ENCODE measurements around the gene RHOB.
"Not testable (repeated sequence)": the region's sequence is repeated elsewhere in the genome, so short reads cannot be mapped to it uniquely, and the experiment has no call there.

The RHOB gene

DNA sequence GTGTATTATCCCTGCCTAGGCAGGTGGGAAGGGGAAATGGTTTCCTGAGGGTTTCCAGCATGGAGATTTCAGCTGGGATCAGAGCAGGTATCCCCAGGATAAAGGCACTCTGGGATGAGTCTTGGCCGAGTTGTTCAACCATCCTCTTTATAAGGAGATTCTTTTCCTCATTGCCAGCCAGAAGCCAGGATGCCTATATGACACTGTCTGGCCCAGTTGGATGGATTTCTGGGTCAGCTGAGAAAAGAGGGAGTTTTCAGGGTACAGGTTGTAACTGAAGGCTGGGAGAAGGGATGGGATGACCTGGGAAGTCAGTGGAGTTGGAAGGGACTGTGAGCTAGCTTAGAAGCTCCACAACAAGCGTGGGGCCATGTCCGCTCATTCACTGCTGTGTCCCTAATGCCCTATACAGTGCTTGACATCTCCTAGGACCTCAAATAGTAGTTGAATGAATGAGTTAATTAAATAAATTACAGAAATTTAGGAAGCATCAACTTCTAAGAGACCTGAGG is 8.3 kb downstream of the RHOB start:
- DNase-seq: no peak

- DNase-seq: peak; percentile 46 to 70
Observed at GRCh38 chr2:20456116-20456571, 9.3 kb downstream of the RHOB start.

- DNase-seq: peak; percentile 50
Observed at GRCh38 chr2:20456636-20457426, 10.0 kb downstream of the RHOB start.

- DNase-seq: no peak
Observed at GRCh38 chr2:20457661-20458630, 11.1 kb downstream of the RHOB start.

DNA sequence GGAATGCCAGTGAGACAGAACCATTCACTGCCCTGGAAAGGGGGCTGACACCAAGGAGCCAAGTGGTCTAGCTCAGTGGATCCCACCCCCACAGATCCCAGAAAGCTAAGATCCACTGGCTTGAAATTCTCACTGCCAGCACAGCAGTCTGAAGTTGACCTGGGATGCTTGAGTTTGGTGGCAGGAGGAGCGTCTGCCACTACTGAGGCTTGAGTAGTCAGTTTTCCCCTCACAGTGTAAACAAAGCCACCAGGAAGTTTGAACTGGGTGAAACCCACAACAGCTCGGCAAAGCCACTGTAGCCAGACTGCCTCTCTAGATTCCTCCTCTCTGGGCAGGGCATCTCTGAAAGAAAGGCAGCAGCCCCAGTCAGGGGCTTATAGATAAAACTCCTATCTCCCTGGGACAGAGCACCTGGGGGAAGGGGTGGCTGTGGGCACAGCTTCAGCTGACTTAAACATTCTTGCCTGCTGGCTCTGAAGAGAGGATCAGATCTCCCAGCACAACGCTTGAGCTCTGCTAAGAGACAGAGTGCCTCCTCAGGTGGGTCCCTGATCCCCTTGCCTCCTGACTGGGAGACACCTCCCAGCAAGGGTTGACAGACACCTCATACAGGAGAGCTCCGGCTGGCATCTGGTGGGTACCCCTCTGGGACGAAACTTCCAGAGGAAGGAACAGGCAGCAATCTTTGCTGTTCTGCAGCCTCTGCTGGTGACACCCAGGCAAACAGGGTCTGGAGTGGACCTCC is 12.0 kb downstream of the RHOB start:
- not testable (repeated sequence) for DNase-seq

DNA sequence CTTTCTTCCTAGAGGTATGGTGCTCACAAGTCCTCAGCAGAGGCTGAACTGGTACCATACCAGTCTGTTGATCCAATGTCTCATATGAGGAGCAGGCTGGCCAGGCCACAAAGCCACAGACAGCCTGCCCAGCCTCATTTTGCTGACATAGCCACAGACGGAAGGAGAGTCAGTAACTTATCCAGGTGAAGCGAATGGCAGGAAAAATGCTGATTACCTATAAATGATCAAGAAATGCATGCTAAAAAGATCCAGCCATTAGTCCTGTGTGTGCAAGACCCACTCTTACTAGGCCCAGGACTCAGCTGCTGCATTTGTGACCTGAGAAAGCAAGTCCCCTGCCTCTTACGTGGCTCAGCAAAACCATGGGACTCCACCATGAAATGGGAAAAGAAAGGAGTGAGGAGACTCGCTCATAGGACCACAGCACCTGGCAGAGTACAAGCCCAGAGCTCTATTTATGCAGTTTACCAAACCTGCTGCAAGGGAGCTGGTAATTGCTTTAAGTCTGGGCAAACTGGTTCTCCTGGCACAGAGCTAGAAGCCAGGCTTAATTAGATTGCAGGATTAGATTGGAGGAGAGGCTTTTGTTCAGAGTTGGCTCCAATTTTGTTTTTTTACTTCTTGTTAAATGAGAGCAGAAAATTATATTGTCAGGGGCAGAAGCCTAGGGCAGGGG is 19.0 kb downstream of the RHOB start:
- DNase-seq: no peak

DNA sequence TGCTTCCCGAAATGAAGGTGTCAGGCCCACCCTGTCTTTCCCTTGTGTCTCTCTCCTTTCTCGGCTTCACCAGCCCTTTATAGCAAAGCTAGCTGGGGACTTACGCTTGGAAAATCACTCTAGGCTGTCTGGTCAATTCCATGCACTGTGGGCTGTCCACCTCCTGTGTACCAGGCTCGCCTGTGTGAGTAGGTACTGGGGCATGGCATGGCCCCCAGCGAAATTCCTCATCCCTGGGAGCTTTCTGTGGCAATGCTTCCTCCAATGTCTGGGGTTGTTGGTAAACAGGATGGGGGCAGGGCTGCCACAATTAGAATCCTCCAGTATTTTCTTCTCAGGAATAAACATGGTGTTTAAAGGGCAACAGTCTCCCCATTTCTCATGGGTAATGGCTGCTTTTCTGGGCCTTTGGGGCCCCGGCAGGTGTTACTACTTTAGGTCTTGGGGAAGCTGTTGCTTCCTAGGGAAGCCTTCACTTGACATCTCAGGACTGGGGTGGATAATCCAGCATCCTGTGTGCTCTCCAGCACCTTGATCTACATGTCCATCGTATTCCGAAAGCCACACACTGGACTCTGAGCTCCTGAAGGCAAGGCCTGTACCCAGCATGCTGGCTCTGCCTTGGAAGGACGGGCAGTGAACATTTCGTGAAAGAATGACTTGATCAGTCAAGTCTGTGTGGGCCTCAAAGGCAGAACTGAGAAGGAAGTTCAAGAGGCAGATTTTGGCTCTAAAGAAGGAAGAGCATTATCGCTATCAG is 21.1 kb downstream of the RHOB start:
- no peak for DNase-seq

GRCh38 chr2:20468549-20469500 is 22.0 kb downstream of the RHOB start:
- no peak for DNase-seq

- no peak for DNase-seq
Observed at GRCh38 chr2:20469595-20469994, 22.7 kb downstream of the RHOB start.

DNA sequence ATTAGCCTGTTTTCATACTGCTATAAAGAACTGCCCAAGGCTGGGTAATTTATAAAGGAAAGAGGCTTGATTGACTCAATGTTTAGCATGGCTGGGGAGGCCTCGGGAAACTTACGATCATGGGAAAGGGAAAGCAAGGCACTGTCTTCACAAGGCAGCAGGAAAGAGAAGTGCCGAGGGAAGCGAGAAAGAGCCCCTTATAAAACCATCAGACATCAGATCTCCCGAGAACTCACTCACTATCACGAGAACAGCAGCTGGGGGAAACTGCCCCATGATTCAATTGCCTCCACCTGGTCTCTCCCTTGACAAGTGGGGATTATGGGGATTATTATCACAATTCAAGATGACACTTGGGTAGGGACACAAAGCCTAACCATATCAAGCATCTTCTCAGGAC is 23.3 kb downstream of the RHOB start:
- no peak for DNase-seq

DNA sequence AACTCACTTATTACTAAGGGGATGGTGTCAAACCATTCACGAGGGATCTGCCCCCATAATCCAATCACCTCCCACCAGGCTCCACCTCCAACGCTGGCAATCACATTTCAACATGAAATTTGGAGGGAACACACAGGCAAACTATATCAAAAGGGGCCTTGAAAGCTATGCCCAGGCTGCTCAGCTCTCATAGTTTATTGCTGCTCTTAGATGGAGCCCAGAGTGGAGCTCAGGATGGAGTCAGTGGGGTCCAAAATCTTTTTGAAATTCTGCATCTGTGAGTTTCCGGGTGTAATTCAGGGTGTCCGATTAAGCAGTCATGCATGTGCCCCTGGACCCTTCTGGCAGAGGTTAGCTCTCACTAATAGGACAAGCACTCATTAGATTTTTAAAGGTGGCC is 24.3 kb downstream of the RHOB start:
- DNase-seq: no peak

DNA sequence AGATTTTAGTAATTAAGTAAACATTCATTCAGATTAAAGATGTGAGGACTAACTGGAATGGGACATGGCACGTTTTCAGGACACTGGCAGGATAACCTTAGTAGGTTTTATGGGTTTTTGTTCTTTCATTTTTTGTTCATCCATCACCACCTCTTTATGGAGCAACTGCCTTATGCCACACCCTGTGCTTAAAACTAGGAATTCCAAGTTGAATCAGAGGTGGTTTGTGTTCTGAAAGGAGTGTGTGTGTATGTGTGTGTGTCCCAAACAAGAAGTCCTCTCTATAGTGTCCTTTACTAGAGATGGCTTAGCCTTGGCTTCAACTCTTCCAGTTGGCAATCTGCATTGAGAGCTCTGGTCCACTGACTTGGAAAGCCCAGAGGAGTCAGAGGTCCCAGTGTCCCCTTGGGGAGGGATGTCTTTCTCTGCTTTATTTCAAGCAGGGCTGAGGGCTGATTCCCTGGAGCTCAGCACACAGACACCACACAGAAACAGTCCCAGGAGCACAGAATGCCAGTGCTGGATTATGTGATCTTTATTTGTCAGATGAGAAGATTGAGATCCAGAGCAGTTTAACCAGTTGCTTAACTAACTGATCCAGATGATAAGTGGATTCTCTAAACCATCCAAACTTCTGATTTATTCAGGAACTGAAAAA is 25.2 kb downstream of the RHOB start:
- no peak for DNase-seq

- no peak for DNase-seq
Observed at GRCh38 chr2:20472569-20472968, 25.7 kb downstream of the RHOB start.

GRCh38 chr2:20473128-20473527 is 26.3 kb downstream of the RHOB start:
- no peak for DNase-seq

- DNase-seq: no peak
Observed at GRCh38 chr2:20474757-20475566, 28.1 kb downstream of the RHOB start.

DNA sequence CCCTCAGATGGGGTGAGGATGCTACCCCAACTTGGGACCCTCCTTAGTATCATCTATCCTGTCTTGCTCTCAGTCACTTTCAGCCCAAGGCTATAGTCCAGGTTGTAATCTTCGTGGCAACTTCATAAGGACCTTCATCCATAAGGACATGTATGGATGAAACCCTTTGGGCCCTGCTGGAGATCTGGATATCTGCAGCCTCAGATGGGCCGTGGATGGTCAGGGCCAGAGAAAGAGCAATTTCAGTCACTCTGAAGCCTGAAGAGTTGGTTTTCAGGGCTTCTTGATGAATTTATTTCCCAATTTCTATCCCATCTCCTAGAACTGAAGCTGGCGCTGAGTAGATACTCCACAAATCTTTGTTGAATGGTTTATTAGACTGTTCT is 28.7 kb downstream of the RHOB start:
- DNase-seq: no peak

DNA sequence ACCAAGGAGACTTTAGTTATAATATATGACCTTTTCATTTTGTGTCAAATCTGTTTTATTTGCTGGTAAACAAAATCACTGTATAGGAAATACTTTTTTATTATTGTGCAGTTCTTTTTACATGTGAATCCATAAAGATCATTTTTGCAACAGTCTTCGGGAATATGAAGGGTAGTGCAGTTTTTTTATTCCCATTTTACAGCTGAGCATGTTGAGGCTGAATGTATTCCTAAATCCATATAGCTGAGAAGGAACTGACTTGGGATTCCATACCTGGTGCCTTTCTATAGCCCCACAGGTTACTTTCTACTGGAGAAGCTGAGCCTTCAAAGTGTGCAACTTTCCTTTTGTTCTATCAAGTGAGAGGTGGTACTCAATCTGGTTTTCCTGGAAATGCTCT is 29.6 kb downstream of the RHOB start:
- DNase-seq: no peak

GRCh38 chr2:20476950-20477349 is 30.1 kb downstream of the RHOB start:
- no peak for DNase-seq

- no peak for DNase-seq
Observed at GRCh38 chr2:20478961-20479360, 32.1 kb downstream of the RHOB start.
